ENCODE results near the gene RUSF1.

The RUSF1 gene

GRCh38 chr16:31502981-31503380, 5.2 kb downstream of the RUSF1 start:
- TF ChIP-seq CTCF (IDR thresholded peaks at IDR 0.05; ENCODE audit: control insufficient read depth, insufficient read depth, low read depth, low read length, missing control alignments): no peak
- H3K4me3 ChIP-seq (ENCODE audit: control insufficient read depth, low read depth, low read length): no peak overlapping the region
- no peak for DNase-seq (ENCODE audit: low read depth)

GRCh38 chr16:31501966-31502348, 6.2 kb downstream of the RUSF1 start:
- no peak for DNase-seq (ENCODE audit: low read depth)
- no peak for TF ChIP-seq CTCF (IDR thresholded peaks at IDR 0.05; ENCODE audit: control insufficient read depth, insufficient read depth, low read depth, low read length, missing control alignments)
- no peak overlapping the region for H3K4me3 ChIP-seq (ENCODE audit: control insufficient read depth, low read depth, low read length)

GRCh38 chr16:31501226-31501965, 6.8 kb downstream of the RUSF1 start:
- no peak overlapping the region for H3K4me3 ChIP-seq (ENCODE audit: control insufficient read depth, low read depth, low read length)
- no peak for DNase-seq (ENCODE audit: low read depth)
- TF ChIP-seq CTCF (IDR thresholded peaks at IDR 0.05; ENCODE audit: control insufficient read depth, insufficient read depth, low read depth, low read length, missing control alignments): no peak

GRCh38 chr16:31499928-31500327, 8.3 kb downstream of the RUSF1 start:
- no peak for DNase-seq (ENCODE audit: low read depth)
- H3K4me3 ChIP-seq (ENCODE audit: control insufficient read depth, low read depth, low read length): no peak overlapping the region
- TF ChIP-seq CTCF (IDR thresholded peaks at IDR 0.05; ENCODE audit: control insufficient read depth, insufficient read depth, low read depth, low read length, missing control alignments): no peak

GRCh38 chr16:31498493-31498892, 9.7 kb downstream of the RUSF1 start:
- DNase-seq (ENCODE audit: low read depth): no peak
- no peak overlapping the region for H3K4me3 ChIP-seq (ENCODE audit: control insufficient read depth, low read depth, low read length)
- no peak for TF ChIP-seq CTCF (IDR thresholded peaks at IDR 0.05; ENCODE audit: control insufficient read depth, insufficient read depth, low read depth, low read length, missing control alignments)

- TF ChIP-seq CTCF (IDR thresholded peaks at IDR 0.05; ENCODE audit: control insufficient read depth, insufficient read depth, low read depth, low read length, missing control alignments): no peak
- H3K4me3 ChIP-seq (ENCODE audit: control insufficient read depth, low read depth, low read length): no peak overlapping the region
- DNase-seq (ENCODE audit: low read depth): no peak
These were observed 11.5 kb downstream of the RUSF1 start for GRCh38 chr16:31496670-31497069.
